Hepatocyte (in vitro differentiated cells): ENCODE data around the gene LRCH1.

Experiments
- CTCF ChIP-seq: fragments of 200-600 bp; sonication (generic); IDR thresholded peaks from 2 replicates; pipeline ENCODE4 v1.5.1; 2016; ENCODE audit warnings: antibody characterized with exemption, mild to moderate bottlenecking; ENCODE audit not compliant: poor library complexity
- EZH2phosphoT487 ChIP-seq: fragments of 200-600 bp; sonication (generic); IDR thresholded peaks from one replicate; pipeline ENCODE4 v1.6.1; 2018; ENCODE audit warnings: antibody characterized with exemption, mild to moderate bottlenecking, low read depth, moderate library complexity; ENCODE audit not compliant: unreplicated experiment, severe bottlenecking

- TF ChIP-seq CTCF (no peak), EZH2phosphoT487 (no peak)
Measured at GRCh38 chr13:46571189-46571908, 18.4 kb downstream of the LRCH1 start.
